Midbrain (tissue), 1 donor: Measurements from ENCODE around the gene NTRK3.
"Not testable (repeated sequence)": the region's sequence is repeated elsewhere in the genome, so short reads cannot be mapped to it uniquely, and the experiment has no call there.

Experiments
- DNase-seq: peaks from one replicate; lab custom pipeline; 2025; lab: John Stamatoyannopoulos, UW

The NTRK3 gene

GRCh38 chr15:88073391-88073691, 183.2 kb downstream of the NTRK3 start:
- no peak for DNase-seq

DNA sequence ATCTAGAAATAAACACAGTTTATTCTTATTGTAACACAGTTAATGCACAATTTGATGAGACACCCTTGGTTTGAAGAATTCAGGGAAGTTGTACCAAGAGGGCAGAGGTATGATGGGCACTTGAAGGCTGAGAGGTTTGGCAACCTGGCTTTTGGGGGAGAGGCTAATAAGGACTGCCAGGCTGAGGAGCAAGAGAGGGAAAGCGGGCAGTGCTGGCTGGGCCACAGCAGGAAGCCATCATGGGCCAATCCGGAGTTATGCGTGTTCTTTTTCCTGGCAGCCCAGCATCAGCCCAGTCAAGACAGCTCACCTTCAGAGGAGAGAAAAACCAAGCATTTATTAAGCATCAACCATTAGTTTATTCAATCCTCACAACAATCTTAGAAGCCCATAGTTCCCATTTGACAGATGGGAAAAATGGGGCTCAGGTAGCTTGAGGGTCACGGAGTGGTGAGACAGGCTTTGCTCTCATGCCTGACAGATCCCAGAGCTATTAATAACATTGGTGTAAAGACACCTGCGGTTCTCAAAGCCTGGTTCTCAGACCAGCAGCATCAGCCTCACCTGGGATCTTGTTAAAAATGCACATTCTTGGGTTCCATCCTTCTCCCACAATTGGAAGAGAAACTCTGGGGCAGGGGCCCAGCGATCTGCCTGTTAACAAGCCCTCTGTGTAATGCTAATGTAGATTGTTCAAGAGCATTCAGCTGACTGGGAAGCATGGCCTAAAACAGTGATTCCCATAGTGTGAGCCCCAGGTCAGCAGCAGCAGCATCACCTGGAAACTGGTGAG, 183.7 kb downstream of the NTRK3 start:
- DNase-seq = no peak

- not testable (repeated sequence) for DNase-seq
These were observed 184.4 kb downstream of the NTRK3 start for GRCh38 chr15:88072133-88072532.

GRCh38 chr15:88071141-88071540, 185.4 kb downstream of the NTRK3 start:
- no peak for DNase-seq

- no peak for DNase-seq
These were observed 187.0 kb downstream of the NTRK3 start for GRCh38 chr15:88069561-88069960.

GRCh38 chr15:88067331-88067685, 189.2 kb downstream of the NTRK3 start:
- DNase-seq = no peak

DNA sequence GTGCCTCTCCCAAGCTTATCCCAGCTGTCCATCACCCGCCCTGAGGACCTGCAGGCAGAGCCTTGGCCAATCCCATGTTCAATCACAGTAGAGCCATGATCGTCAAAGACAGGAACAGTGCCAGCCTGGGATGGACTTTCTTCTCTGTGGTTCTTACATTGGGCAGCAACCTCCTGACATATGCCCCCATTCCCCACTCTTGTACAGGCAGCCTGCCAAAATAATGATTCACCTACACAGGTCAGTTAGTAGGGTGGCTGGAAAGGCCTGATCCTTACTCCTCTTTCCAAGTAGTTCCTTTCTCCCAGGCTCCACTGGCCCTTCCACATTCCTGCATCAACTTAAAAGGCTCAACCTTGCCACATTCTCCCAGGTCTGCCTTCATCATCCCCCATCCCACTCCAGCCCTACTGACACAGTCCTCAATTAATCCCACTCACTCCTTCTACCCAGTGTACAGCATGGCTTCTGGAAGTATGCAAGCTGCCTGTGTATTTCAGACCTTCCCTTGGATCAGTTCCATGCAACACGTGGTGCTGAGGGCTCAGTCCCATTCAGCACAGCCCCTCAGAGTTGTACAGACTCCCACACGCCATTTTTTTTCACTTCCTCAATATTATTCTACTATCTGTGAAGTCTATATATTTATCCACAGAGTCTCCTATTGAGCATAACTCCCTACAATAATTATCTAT, 189.8 kb downstream of the NTRK3 start:
- no peak for DNase-seq

DNA sequence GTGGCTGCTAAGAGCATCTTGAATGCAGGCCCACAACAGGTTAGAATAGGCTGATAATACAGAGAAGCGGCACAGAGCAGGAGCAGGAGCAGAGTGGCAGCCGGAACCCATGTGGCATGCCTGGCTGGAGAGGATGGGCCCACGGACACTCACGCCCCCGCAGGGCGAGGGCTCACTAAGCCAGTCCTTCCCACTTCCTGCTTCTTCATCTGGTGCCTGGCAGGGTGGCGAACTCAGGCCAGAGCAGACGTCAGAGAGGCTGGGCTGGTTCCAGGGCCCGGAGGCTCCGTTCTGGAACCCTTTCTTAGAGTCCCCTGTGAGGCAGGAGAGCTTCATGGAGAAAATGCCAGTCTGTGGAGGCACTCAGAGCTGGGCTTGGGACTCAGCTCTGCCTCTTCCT, 195.1 kb downstream of the NTRK3 start:
- DNase-seq = peak; percentile 28

DNA sequence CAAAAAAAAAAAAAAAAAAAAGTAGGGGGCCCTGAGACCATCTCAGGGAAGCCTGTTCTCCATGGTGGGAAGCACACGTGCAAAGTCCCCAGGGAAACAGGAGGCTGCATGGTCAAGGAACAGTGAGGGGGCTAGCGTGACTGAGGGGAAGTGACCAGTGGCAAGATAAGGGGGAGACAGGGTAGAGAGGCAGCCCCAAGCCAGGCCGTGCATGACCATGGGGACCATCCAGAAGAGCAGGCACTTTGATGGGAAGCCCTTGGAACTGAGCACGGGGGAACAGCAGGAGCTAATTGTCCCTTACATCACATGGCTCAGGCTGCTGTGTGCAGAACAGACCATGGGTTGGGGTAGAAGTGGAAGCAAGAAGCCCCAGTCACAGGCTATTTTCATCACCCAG, 196.2 kb downstream of the NTRK3 start:
- DNase-seq = no peak

DNA sequence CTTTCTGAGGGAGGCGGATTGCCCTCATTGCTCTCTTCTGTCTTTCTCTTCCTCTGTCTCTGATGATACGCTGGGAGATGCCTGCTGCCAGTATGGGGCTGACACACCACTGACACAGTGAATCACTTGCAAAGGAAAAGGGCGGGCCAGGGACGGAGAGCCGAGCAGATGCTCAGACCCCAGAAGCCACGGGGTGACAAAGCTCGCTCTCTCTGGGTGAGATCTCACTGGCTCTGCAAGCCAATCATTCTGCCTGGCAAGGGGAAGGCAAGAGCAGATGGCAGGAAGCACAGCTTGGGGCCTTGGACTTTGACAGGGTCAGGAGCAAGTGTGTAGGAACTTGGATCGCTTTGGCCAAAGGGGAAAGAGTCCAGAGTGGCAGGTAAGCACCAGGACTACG, 198.7 kb downstream of the NTRK3 start:
- no peak for DNase-seq

- DNase-seq = no peak
These were observed 207.0 kb downstream of the NTRK3 start for GRCh38 chr15:88049506-88049905.

GRCh38 chr15:88048755-88049154, 207.8 kb downstream of the NTRK3 start:
- no peak for DNase-seq

- no peak for DNase-seq
These were observed 208.3 kb downstream of the NTRK3 start for GRCh38 chr15:88048237-88048636.

DNA sequence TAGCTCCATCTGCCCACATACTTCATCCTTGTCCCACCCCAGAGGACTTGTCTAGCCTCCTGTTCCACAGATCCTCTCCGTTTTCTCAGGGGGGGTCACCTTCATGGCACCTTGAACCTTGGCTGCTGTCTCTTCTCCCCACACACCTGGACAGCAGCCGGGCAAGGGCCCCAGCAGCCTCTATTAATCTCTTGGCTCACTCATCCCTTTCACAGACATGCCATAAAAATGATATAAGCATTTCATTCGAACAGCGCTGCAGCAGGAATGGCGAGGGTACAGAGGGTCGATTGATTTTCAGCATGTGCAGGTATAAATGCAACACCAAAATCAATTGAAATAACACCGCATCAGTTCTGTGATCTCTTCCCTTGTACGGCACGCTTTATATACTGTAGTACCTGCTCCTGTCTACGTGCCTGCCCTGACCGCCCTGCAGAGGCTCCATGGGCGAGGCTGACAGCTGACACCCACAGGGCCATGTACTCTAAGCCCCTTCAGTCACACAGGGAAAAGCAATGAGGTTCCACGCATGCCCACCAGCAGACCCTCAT, 209.9 kb downstream of the NTRK3 start:
- no peak for DNase-seq

DNA sequence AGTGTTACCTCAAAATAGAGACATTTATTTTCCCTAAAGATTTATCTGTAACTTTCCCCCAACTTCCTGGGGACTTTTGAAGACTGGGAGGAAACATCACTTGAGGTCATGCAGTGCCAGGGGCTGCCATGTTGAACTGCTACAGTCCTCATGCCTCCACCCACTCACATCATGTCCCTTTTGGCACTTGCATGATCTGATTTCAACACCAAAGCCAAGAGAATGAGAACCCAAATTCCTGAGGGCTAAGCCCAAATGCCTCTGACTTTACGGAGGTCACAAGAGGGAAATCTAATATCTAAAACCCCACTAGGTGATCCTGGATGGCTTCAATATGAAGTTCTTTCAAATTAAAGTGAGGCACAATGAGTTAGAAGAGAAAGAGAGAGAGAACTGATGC, 213.1 kb downstream of the NTRK3 start:
- no peak for DNase-seq

DNA sequence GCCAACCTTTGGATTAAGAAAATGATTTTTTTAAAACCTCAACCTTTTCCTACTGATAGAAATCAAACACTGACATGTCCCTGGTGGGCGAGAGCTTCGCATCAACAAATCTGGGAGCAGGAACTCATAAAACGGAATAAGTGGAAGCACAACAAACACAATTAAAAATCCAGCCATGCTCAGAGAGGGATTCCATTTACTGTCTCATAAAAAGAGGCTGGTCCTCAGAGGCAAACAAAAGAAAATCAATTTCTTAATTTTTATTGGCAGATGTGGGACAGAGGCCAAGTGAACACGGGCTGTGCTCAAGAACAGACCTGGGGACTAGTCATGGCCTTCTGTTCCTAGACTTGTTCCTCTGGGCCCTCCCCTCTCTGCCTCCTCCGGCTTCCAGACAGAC, 214.5 kb downstream of the NTRK3 start:
- DNase-seq = no peak

GRCh38 chr15:88040516-88040915, 216.0 kb downstream of the NTRK3 start:
- DNase-seq = no peak

DNA sequence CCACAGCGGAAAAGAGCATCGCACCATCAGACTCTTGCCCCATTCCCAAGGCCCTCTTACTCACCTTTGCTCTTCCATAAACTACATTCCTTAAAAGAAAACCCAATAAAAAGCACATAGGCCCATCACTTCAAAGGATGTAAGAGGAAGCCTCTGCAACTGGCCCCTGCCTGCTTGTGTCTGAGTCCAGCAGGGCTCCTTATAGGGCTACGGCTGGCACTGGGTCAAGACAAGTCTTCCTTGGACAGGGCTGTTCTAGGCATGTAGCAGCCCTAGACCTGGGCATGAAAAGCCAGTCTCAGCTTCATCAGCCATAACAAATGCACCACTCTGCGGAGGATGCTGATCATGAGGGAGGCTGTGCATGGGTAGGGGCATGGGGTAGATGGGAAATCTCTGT, 218.3 kb downstream of the NTRK3 start:
- no peak for DNase-seq

DNA sequence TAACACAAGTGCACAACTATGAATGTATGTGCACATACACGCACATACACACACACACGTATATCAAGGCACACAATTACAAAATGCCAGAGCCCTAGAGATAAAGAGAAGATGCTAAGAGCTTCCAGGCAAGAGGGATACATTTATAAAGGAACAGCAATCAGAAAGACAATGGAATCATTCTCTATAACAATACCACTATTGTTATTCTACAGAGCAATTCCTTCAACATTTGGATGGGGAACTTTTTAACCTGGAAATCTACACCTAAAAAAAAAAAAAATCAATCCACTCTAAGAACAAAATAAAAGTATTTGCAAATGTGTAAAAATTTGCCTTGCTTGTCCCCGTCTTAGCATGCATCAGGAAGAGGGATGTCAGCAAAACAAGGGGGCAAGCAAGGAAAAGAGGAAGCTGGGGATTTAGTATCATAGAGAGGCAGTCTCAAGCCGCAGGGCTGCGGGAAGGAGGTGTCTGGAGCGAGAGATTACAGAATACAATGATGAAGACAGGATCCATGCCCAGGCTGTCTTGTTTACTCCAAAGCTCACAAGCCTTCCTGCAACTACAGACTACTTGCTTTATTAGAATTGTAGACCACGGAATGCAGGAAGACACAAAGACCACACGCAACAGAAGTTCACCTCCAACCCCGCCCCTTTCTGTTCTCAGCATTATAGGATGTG, 220.2 kb downstream of the NTRK3 start:
- DNase-seq = no peak

DNA sequence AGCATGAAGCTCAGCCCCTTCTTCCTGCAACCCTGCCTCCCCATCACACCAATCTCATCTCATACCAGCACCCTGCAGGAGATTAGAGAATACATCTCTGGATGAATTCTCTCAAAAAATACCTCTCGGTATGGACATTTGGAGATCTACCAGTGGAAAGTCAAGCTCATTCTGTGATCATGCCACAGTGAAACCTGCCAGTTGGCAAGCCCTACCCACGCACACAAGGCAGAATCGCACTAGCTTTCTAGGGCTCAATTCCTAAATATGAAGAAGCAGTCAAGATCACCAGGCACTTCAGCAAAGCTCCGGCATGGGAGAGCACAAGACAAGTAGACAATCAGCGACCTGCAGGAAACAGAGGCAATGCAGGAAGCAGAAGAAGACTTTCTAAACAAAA, 221.2 kb downstream of the NTRK3 start:
- DNase-seq = no peak

DNA sequence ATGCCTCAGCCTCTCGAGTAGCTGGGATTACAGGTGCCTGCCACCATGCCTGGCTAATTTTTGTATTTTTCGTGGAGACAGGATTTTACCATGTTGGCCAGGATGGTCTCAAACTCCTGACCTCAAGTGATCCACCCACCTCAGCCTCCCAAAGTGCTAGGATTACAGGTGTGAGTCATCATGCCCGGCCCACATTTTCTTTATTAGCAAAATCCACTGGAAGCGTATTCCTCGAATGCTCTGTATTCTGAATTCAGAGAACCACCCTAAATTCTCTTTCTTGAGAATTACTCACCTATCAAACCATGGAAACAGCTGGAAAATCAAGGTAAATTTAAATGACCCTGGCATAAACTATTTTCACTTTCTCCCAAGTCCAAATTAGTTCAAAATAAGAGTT, 223.1 kb downstream of the NTRK3 start:
- not testable (repeated sequence) for DNase-seq

GRCh38 chr15:88032787-88033186, 223.8 kb downstream of the NTRK3 start:
- no peak for DNase-seq

- DNase-seq = no peak
These were observed 225.1 kb downstream of the NTRK3 start for GRCh38 chr15:88031461-88031860.
